ENCODE results near the gene CLCF1. TPM values are rescaled to one million over a fixed set of nuclear protein-coding genes. Genes with fewer than 3 reads are reported as not detected.

The CLCF1 gene
- total and polyA plus RNA-seq, 2 of the 13 experiments (the other 11 are each of a cell fraction or from before 2014, with no cell fraction given): 0.49 to 0.78 TPM

- TF ChIP-seq ZNF607 (CRISPR knock-in tag; IDR thresholded peaks at IDR 0.05; ENCODE audit: borderline replicate concordance): no peak
- TF ChIP-seq STAG1 (CRISPR knock-in tag; IDR thresholded peaks at IDR 0.05): peak; percentile 46; the same call in 1 of the 2 replicates
- no peak for TF ChIP-seq ZNF501 (CRISPR knock-in tag; IDR thresholded peaks at IDR 0.05)
- peak; percentile 61 for TF ChIP-seq THAP11 (CRISPR knock-in tag; IDR thresholded peaks at IDR 0.05)
- TF ChIP-seq ZNF652 (CRISPR knock-in tag; IDR thresholded peaks at IDR 0.05; ENCODE audit: borderline replicate concordance, low read depth): 0 out of 2 replicates have a peak, but pooled peaks have one; percentile 58
- no peak for TF ChIP-seq SMAD9 (CRISPR knock-in tag; IDR thresholded peaks at IDR 0.05)
- peak; percentile 15; the same call in 1 of the 2 replicates for TF ChIP-seq FOXC1 (CRISPR knock-in tag; IDR thresholded peaks at IDR 0.05; ENCODE audit: borderline replicate concordance)
- TF ChIP-seq ZNF597 (CRISPR knock-in tag; IDR thresholded peaks at IDR 0.05): no peak
- TF ChIP-seq ZNF782 (CRISPR knock-in tag; IDR thresholded peaks at IDR 0.05; ENCODE audit: borderline replicate concordance): no peak; the same call in 1 of the 2 replicates
- TF ChIP-seq NR2F6 (IDR thresholded peaks at IDR 0.05): no peak
- no peak for TF ChIP-seq NR2F6 (CRISPR knock-in tag; IDR thresholded peaks at IDR 0.05)
- TF ChIP-seq ZNF678 (CRISPR knock-in tag; IDR thresholded peaks at IDR 0.05): no peak
- TF ChIP-seq HMG20B (CRISPR knock-in tag; conservative IDR thresholded peaks at IDR 0.05): no peak
- TF ChIP-seq NBN (conservative IDR thresholded peaks at IDR 0.05): no peak
- TF ChIP-seq MYPOP (CRISPR knock-in tag; IDR thresholded peaks at IDR 0.05): no peak
- no peak for TF ChIP-seq ZNF570 (CRISPR knock-in tag; IDR thresholded peaks at IDR 0.05; ENCODE audit: borderline replicate concordance)
- TF ChIP-seq POLR2G (IDR thresholded peaks at IDR 0.05; ENCODE audit: low read depth, low read length): peak; percentile 83
- no peak for TF ChIP-seq ZFP90 (CRISPR knock-in tag; IDR thresholded peaks at IDR 0.05; ENCODE audit: borderline replicate concordance)
- TF ChIP-seq AKNA (CRISPR knock-in tag; IDR thresholded peaks at IDR 0.05; ENCODE audit: borderline replicate concordance): no peak
- no peak for TF ChIP-seq ZNF232 (CRISPR knock-in tag; IDR thresholded peaks at IDR 0.05; ENCODE audit: borderline replicate concordance)
- no peak for TF ChIP-seq ZNF761 (CRISPR knock-in tag; conservative IDR thresholded peaks at IDR 0.05)
- TF ChIP-seq MXD4 (CRISPR knock-in tag; IDR thresholded peaks at IDR 0.05): no peak
- TF ChIP-seq HDAC2 (CRISPR knock-in tag; IDR thresholded peaks at IDR 0.05): 0 out of 2 replicates have a peak, but pooled peaks have one; percentile 44
- TF ChIP-seq NFE2L2 (IDR thresholded peaks at IDR 0.05; ENCODE audit: low read length): no peak
- no peak for TF ChIP-seq ZNF224 (CRISPR knock-in tag; IDR thresholded peaks at IDR 0.05)
- no peak for TF ChIP-seq ZBTB8A (CRISPR knock-in tag; IDR thresholded peaks at IDR 0.05; ENCODE audit: borderline replicate concordance, low read depth)
Measured at GRCh38 chr11:67401495-67402191, 28.2 kb upstream of the CLCF1 start, which contains the start of gene PPP1CA (continued).

Measured in HepG2 (cell line).